Activated CD8-positive, alpha-beta memory T cell treated with anti-CD3 and anti-CD28 coated beads, Interleukin-2, amount 50 U/mL, for 24 hours (primary cell): ENCODE data around the gene TMEM255B.

Source experiments
- DNase-seq: peaks from one replicate; pipeline ENCODE4 v3.0.0-alpha.2; 2020; ENCODE audit errors: extremely low read depth

Gene TMEM255B

GRCh38 chr13:113860051-113860664, 101.1 kb downstream of the TMEM255B start:
- no peak for DNase-seq

- no peak for DNase-seq
Observed at GRCh38 chr13:113860665-113861432, 101.8 kb downstream of the TMEM255B start.

DNA sequence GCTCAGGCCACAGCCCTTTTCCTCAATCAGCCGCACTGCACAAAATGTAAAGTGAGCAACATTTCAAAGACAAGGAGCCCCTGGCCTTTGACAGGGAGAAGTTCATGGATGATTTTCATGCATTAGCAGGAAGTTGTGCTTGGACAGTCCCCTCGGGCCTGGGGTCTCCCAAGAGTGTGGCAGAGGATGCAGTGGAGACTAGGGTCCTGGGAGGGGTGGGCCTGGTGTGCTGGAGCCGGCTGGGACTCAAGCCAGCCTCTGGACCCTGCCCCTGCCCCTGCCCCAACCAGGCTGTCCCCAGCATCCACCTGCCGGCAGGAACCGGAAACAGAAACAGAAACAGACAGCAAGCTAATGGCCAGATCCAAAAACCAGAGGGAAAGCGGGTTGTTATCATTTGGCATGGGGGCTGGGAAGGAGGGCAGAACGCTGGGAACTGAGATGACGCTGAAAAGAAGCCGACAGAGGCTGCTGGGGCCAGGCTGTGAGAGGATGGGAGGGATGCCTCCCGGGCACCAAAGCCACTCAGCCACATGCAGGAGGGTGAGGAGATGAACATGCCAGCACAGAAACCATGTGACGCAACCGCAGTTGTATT, 102.5 kb downstream of the TMEM255B start:
- no peak for DNase-seq

DNA sequence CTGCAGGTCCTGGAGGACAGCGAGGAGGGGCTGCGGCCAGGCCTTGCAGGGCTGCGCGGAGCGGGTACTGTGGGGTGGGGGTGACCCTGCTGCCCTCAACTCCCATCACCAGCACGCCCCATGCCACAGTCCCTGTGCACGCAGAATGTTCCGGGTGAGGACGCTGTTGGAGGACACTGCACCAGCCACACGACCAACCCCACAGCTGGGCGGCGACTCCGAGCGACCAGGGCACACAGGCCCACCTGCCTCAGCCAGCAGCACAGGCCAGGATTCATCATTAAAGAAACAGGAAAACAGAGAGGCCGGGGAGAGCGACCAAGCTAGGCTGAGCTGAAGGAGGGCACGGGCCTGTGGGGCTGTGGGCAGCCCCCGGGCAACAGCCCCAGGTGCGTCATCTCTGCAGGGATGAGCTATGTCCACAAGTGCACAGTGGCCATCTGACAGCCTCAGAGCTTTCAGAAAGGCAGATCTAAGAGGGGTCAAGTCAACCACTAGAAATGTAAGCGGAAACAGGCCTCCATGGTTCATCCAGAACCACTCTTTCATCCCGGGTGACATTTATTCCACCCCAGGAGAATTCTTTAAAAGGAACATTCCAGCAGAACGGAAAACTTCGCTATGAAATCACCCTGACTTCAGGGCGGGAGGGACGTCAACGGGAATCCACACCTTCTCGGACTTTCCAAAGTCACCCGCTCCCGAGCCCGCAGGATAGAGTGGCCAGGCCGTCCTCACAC, 103.3 kb downstream of the TMEM255B start:
- no peak for DNase-seq

DNA sequence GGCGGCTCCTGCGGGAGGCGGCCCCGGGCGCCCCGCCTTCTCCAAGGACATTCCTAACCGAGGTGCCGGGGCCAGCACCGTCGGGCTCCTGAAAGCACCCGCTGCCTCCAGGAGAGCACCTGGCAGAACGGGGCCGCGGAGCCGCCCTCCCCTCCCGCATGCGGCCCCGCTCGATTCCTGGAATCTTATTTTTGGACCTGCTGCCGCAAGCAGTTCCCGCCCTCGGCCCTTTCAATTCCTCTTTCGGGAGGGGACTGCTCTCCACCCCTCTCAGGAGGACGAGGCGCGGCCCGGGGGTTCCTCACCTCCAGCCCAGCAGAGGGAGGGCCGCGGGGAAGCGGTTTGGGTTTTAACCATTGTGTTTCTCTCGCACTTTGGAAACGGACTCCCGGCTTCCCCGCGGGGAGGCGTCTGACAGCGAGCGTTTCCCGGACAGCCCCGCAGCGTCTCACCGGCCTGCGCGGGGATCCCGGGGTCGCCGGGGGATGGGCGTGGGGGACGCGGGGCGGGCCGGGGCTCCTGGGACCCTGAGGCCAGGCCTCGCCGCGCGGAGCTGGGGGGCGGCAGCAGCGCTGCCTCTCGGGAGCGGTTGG, 104.0 kb downstream of the TMEM255B start:
- no peak for DNase-seq

DNA sequence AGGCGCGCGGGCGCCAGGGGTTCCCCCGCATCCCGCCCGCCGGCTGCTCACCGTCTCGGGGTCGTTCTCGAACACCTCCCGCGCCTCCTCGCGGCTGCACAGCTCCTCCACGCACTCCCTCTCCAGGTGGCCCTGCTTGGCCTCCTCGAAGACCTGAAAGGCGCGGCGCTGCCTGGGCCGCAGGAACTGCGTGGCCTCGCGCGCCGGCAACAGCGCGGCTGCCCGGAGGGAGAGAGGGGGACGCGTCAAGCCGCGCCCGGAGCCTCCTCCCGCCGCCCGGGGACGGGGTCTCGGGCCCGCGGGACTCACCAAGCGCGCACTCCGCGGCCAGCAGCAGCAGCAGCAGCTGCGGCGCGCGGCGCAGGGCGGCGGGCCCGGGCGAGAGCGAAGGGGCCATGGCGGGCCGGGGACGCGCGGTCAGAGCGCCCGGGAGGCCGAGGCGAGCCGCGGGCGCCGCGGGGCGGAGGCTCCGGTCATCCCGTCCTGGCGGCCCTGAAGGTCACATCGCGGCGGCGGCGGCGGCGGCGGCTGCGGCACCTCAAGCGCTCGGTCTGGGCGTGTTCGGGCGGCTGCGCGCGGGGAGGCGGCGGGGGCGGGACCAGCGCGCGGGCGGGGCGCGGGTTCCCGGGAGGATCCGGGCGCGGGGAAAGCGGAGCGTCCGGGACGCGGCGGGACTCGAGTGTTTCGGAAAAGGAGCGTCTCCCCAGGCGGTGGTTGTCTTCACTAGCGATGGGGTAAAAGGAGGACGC, 104.7 kb downstream of the TMEM255B start, which contains the start of gene GAS6:
GAS6 (minus strand) TSS at position 553 of the 749 bp plus-strand sequence; CDS start at position 397, 156 bp downstream.
- DNase-seq, result no peak

GRCh38 chr13:113864273-113864890, 105.4 kb downstream of the TMEM255B start:
- DNase-seq, result no peak

DNA sequence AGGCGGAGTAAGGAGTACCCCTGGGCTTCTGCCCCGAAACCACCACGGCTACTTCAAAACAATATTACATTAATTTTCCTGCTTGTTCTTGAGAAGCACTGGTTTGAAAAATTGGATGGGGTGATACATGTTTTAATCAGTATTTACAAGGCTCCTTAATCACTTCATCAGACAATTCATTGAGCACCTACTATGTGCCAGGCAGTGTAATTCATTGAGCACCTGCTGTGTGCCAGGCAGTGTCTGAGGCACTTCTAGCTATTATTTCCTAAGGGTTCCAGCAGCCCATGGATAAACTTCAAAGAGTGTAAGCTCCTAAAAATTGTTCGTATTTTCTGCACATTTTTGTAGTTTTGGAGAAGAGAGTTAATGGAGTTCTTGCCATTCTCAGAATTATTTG, 106.4 kb downstream of the TMEM255B start:
- DNase-seq, result no peak
